GM12878 (cell line): Measurements from ENCODE around the gene OR13J1. TPM values are rescaled to one million over a fixed set of nuclear protein-coding genes. Genes with fewer than 3 reads are reported as not detected.
A peak's percentile ranks its signal among the peaks of the same experiment; 100 is the strongest.

Experiments used
- BACH1 ChIP-seq: fragments of 450-650 bp; IDR thresholded peaks from 2 replicates; pipeline ENCODE4 v1.6.1; 2017; ENCODE audit warnings: mild to moderate bottlenecking, borderline replicate concordance
- CEBPB ChIP-seq, 2 experiments: fragments of 150-350 bp in 1 of 2; IDR thresholded peaks; 2 replicates each; pipeline ENCODE4 v1.6.1; 2012 to 2014; ENCODE audit warnings: low read depth in 2 of 2, low read length in 2 of 2, borderline replicate concordance in 1 of 2, inconsistent platforms in 1 of 2
- HDAC2 ChIP-seq: fragments of 200-600 bp; sonication (generic); IDR thresholded peaks from 2 replicates; pipeline ENCODE4 v1.6.1; 2017
- IRF3 ChIP-seq: fragments of 450-650 bp; IDR thresholded peaks from 2 replicates; pipeline ENCODE4 v1.6.1; 2014; ENCODE audit warnings: mild to moderate bottlenecking
- MEF2B ChIP-seq: fragments of 450-650 bp; IDR thresholded peaks from 2 replicates; pipeline ENCODE4 v1.6.1; 2018; ENCODE audit warnings: mild to moderate bottlenecking, moderate library complexity; ENCODE audit not compliant: partially characterized antibody, poor library complexity, severe bottlenecking
- NFIC ChIP-seq: IDR thresholded peaks from 2 replicates; pipeline ENCODE4 v1.6.1; 2012; ENCODE audit warnings: low read depth, mild to moderate bottlenecking, inconsistent platforms, low read length, moderate library complexity
- NFXL1 ChIP-seq: fragments of 450-650 bp; IDR thresholded peaks from 2 replicates; pipeline ENCODE4 v1.6.1; 2017; ENCODE audit warnings: antibody characterized with exemption, mild to moderate bottlenecking, borderline replicate concordance
- NR2F1 ChIP-seq: fragments of 450-650 bp; conservative IDR thresholded peaks from 2 replicates; pipeline ENCODE4 v1.6.1; 2017; ENCODE audit warnings: mild to moderate bottlenecking
- RFX5 ChIP-seq: IDR thresholded peaks from 2 replicates; pipeline ENCODE4 v1.6.1; 2011; ENCODE audit warnings: low read depth, low read length, improper control_type of control experiment
- STAT3 ChIP-seq: IDR thresholded peaks from 2 replicates; pipeline ENCODE4 v1.6.1; 2011; ENCODE audit warnings: low read depth, low read length, improper control_type of control experiment
- TAF1 ChIP-seq: IDR thresholded peaks from 2 replicates; pipeline ENCODE4 v1.6.1; 2011; ENCODE audit warnings: mild to moderate bottlenecking, low read depth, low read length, borderline replicate concordance
- TCF12 ChIP-seq: IDR thresholded peaks from 2 replicates; pipeline ENCODE4 v1.6.1; 2011; ENCODE audit warnings: low read depth, mild to moderate bottlenecking, low read length
- ZNF274 ChIP-seq: IDR thresholded peaks from one replicate; pipeline ENCODE4 v1.8.0; 2011; ENCODE audit not compliant: insufficient read length, insufficient read depth
- ZNF384 ChIP-seq: IDR thresholded peaks from 2 replicates; pipeline ENCODE4 v1.6.1; 2012; ENCODE audit warnings: low read depth, mild to moderate bottlenecking, low read length, improper control_type of control experiment, borderline replicate concordance
- polyA plus RNA-seq, 11 experiments: library from polyadenylated mRNA; depleted of rRNA in 4 of 11; unstranded in 6 of 11; stranded (reverse) in 5 of 11; fragments of >200 nt; fragmentation: Nextera tagmentation in 4 of 11; fragmentation: Illumina TruSeq in 1 of 11; extraction: Ambion mirVana in 4 of 11; extraction: Trizol in 1 of 11; gene quantifications; 1 replicate in 1 of 11; 2 replicates in 10 of 11; pipeline versions ENCODE4 v1.2.1 to v1.2.3, GENCODE V29; 2011 to 2016; ENCODE audit warnings: inconsistent platforms in 2 of 11, missing spikeins in 2 of 11, low read depth in 1 of 11
- total RNA-seq, 4 experiments: library from RNA; depleted of rRNA in 3 of 4; stranded (reverse); fragments of >200 nt in 3 of 4; fragmentation: Illumina TruSeq in 1 of 4; extraction: Trizol in 1 of 4; gene quantifications; 2 replicates each; pipeline versions ENCODE4 v1.2.1 to v1.2.3, GENCODE V29; 2013 to 2021
- TF ChIP-seq, protein P1 (sequence below): fragments of 450-650 bp; IDR thresholded peaks from 2 replicates; pipeline ENCODE4 v1.6.1; 2017; ENCODE audit warnings: antibody characterized with exemption, mild to moderate bottlenecking, moderate library complexity
- TF ChIP-seq, protein P2 (sequence below): fragments of 450-650 bp; IDR thresholded peaks from 2 replicates; pipeline ENCODE4 v1.6.1; 2016; ENCODE audit warnings: mild to moderate bottlenecking
- TF ChIP-seq, protein P3 (sequence below): fragments of 450-650 bp; IDR thresholded peaks from 2 replicates; pipeline ENCODE4 v1.6.1; 2017; ENCODE audit warnings: mild to moderate bottlenecking, moderate library complexity
- TF ChIP-seq, protein P4 (sequence below): IDR thresholded peaks from 2 replicates; pipeline ENCODE4 v1.6.1; 2012; ENCODE audit warnings: low read length, inconsistent platforms

The OR13J1 gene
- total and polyA plus RNA-seq, 10 of the 15 experiments (the other 5 are each of a cell fraction or from before 2014, with no cell fraction given): not detected

GRCh38 chr9:35844628-35845270 lies 25.5 kb downstream of the OR13J1 start (continued):
- no peak for TF ChIP-seq CEBPB (IDR thresholded peaks at IDR 0.05; ENCODE audit: borderline replicate concordance in 1 of 2, low read depth in 2 of 2, low read length in 2 of 2)
- no peak for TF ChIP-seq STAT3
- no peak for TF ChIP-seq TAF1
- TF ChIP-seq NFXL1: no peak
- TF ChIP-seq MEF2B: peak; percentile 67
- TF ChIP-seq, protein P1, sequence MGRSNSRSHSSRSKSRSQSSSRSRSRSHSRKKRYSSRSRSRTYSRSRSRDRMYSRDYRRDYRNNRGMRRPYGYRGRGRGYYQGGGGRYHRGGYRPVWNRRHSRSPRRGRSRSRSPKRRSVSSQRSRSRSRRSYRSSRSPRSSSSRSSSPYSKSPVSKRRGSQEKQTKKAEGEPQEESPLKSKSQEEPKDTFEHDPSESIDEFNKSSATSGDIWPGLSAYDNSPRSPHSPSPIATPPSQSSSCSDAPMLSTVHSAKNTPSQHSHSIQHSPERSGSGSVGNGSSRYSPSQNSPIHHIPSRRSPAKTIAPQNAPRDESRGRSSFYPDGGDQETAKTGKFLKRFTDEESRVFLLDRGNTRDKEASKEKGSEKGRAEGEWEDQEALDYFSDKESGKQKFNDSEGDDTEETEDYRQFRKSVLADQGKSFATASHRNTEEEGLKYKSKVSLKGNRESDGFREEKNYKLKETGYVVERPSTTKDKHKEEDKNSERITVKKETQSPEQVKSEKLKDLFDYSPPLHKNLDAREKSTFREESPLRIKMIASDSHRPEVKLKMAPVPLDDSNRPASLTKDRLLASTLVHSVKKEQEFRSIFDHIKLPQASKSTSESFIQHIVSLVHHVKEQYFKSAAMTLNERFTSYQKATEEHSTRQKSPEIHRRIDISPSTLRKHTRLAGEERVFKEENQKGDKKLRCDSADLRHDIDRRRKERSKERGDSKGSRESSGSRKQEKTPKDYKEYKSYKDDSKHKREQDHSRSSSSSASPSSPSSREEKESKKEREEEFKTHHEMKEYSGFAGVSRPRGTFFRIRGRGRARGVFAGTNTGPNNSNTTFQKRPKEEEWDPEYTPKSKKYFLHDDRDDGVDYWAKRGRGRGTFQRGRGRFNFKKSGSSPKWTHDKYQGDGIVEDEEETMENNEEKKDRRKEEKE: no peak
- TF ChIP-seq BACH1: no peak
- TF ChIP-seq, protein P2, sequence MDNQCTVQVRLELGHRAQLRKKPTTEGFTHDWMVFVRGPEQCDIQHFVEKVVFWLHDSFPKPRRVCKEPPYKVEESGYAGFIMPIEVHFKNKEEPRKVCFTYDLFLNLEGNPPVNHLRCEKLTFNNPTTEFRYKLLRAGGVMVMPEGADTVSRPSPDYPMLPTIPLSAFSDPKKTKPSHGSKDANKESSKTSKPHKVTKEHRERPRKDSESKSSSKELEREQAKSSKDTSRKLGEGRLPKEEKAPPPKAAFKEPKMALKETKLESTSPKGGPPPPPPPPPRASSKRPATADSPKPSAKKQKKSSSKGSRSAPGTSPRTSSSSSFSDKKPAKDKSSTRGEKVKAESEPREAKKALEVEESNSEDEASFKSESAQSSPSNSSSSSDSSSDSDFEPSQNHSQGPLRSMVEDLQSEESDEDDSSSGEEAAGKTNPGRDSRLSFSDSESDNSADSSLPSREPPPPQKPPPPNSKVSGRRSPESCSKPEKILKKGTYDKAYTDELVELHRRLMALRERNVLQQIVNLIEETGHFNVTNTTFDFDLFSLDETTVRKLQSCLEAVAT: no peak
- TF ChIP-seq, protein P3, sequence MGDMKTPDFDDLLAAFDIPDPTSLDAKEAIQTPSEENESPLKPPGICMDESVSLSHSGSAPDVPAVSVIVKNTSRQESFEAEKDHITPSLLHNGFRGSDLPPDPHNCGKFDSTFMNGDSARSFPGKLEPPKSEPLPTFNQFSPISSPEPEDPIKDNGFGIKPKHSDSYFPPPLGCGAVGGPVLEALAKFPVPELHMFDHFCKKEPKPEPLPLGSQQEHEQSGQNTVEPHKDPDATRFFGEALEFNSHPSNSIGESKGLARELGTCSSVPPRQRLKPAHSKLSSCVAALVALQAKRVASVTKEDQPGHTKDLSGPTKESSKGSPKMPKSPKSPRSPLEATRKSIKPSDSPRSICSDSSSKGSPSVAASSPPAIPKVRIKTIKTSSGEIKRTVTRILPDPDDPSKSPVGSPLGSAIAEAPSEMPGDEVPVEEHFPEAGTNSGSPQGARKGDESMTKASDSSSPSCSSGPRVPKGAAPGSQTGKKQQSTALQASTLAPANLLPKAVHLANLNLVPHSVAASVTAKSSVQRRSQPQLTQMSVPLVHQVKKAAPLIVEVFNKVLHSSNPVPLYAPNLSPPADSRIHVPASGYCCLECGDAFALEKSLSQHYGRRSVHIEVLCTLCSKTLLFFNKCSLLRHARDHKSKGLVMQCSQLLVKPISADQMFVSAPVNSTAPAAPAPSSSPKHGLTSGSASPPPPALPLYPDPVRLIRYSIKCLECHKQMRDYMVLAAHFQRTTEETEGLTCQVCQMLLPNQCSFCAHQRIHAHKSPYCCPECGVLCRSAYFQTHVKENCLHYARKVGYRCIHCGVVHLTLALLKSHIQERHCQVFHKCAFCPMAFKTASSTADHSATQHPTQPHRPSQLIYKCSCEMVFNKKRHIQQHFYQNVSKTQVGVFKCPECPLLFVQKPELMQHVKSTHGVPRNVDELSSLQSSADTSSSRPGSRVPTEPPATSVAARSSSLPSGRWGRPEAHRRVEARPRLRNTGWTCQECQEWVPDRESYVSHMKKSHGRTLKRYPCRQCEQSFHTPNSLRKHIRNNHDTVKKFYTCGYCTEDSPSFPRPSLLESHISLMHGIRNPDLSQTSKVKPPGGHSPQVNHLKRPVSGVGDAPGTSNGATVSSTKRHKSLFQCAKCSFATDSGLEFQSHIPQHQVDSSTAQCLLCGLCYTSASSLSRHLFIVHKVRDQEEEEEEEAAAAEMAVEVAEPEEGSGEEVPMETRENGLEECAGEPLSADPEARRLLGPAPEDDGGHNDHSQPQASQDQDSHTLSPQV: no peak
- no peak for TF ChIP-seq RFX5
- no peak for TF ChIP-seq IRF3
- TF ChIP-seq, protein P4, sequence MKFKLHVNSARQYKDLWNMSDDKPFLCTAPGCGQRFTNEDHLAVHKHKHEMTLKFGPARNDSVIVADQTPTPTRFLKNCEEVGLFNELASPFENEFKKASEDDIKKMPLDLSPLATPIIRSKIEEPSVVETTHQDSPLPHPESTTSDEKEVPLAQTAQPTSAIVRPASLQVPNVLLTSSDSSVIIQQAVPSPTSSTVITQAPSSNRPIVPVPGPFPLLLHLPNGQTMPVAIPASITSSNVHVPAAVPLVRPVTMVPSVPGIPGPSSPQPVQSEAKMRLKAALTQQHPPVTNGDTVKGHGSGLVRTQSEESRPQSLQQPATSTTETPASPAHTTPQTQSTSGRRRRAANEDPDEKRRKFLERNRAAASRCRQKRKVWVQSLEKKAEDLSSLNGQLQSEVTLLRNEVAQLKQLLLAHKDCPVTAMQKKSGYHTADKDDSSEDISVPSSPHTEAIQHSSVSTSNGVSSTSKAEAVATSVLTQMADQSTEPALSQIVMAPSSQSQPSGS: peak; percentile 52; the same call in 1 of the 2 replicates
- no peak for TF ChIP-seq HDAC2
- TF ChIP-seq ZNF384: no peak
- TF ChIP-seq NR2F1: no peak
- TF ChIP-seq NFIC: peak; percentile 55; the same call in 1 of the 2 replicates
- no peak for TF ChIP-seq TCF12
- TF ChIP-seq ZNF274: no peak
